Measurements from ENCODE around the gene MPG.

DNA sequence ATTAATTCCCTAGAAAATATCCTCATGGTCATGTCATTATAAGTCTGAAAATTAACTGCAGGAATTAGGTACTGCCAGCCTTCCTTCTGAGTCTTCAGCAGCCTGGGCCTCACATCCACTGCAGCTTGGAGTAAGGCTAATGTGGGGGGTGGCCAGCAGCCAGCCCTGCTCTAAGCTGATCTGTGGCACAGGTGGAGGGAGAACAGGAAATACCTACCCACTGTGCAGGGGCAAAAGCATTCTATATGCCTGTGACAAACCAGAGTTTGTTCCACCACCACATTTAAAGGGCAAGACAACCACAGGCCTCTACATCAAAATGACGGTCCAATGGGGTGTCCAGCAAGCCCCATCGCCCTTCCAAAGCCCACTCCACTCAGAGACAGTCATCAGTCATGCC lies 51.0 kb downstream of the MPG start:
- TF ChIP-seq CTCF (IDR thresholded peaks at IDR 0.05) = no peak
- no peak for TF ChIP-seq EZH2 (IDR thresholded peaks at IDR 0.05)
